GM12872 (cell line): Measurements from ENCODE around the gene MEA1.

Experiments used
- CTCF ChIP-seq: IDR thresholded peaks from 3 replicates; pipeline ENCODE4 v1.5.1; 2011; ENCODE audit warnings: low read depth, mild to moderate bottlenecking, low read length, moderate library complexity; ENCODE audit not compliant: insufficient read depth

MEA1 gene

GRCh38 chr6:43001843-43002242, 11.9 kb downstream of the MEA1 start:
- no peak for TF ChIP-seq CTCF

GRCh38 chr6:42996513-42996912, 17.2 kb downstream of the MEA1 start:
- TF ChIP-seq CTCF, result no peak

DNA sequence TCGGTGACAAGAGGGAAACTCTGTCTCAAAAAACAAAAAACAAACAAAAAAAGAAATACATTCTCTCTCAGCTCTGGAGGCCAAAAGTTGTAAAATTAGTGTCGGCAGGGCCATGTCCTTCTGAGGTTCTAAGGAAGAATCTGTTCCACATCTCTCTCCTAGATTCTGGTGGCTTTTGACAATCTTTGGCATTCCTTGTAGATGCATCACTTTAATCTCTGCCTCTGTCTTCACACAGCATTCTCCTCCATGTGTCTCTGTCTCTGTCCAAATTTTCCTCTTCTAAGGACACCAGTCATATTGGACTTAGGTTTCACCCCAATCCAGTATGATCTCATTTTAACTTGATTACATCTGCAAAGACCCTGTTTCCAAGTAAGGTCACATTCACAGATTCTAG, 20.3 kb downstream of the MEA1 start:
- TF ChIP-seq CTCF, result no peak

DNA sequence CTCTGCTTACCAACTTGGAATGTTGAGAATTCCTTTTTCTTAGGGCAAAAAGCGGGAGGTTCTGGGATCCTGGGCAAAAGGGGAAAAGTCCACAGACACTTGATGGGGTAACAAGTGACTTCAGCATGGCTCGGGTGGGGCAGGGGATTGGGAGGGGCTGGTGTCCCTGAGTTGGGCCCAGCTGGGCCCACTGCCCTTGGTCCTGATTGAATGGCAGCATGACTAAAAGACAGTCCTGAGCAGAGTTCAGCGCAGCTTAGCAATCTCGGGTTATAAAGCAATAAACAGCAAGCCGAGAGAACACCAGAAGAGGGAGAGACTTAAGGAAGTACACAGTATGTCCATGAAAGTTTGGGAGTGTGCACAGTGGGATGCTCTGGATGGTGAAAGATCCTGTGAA, 23.8 kb downstream of the MEA1 start:
- TF ChIP-seq CTCF, result no peak

- TF ChIP-seq CTCF, result no peak
These were observed 25.2 kb downstream of the MEA1 start for GRCh38 chr6:42988486-42989020.

DNA sequence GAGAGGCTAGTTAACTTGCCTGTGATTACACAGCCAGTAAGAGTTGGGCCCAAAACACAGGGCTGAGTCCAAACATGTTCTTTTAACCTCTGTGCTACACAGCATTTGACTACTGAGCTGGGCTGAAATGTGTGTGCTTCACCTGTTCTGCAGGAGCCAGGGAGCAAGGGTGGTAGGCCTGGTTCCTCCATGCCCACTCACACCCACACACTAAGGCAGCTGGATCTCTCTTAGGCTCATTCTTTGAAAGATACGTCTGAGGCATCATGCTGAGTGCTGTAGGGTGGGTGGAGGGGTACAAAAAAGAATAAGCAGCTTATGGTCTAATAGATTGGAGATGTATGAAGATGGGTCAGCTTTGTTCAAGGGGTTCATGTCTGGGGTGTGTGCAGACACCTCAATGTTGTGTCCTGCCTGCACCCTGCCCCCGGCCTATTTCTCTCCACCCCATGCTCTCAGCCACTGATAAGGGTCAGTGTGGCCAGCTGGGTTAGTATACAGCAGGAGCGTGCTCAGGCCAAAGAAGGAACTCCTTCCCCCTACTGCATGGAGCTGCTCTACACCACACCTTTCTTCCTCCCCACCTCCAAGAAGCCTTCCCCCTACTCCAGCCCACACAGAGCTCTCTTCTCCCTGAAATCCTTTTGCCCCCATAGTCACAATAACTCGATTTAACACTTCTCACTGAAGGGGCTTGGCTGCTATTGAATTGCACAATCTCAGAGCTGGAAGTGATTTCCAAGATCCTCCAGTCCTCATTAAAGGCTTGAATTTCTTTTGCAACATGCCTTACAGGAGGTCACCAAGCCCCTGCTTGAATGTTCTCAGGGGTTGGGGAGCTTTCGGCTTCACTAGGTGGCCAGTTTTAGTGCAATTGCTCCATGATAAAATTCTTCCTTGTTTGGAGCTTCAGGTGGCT, 26.0 kb downstream of the MEA1 start:
- no peak for TF ChIP-seq CTCF

GRCh38 chr6:42984924-42985475, 28.7 kb downstream of the MEA1 start:
- TF ChIP-seq CTCF, result no peak
